PC-9 (cell line): ENCODE results near the gene HECTD1. TPM values are rescaled to one million over a fixed set of nuclear protein-coding genes. Genes with fewer than 3 reads are reported as not detected.

Experiments used
- BruUV-seq: library from RNA; stranded (reverse); fragments of 400-500 nt; replicated peaks from 2 replicates; lab custom pipeline; 2021; lab: Mats Ljungman, UMichigan
- CTCF ChIA-PET: fragments of 300-600 bp; sonication (Branson Sonifier 250); formaldehyde crosslinking; loops from one replicate; lab custom pipeline; 2022; ENCODE audit warnings: antibody characterized with exemption; lab: Charles Lee
- POLR2A ChIA-PET: fragments of 300-600 bp; sonication (Branson Sonifier 250); formaldehyde crosslinking; loops from one replicate; lab custom pipeline; 2022; ENCODE audit warnings: antibody characterized with exemption; ENCODE audit not compliant: unreplicated experiment; lab: Charles Lee
- DNase-seq, 2 experiments: peaks; one replicate each; pipeline versions ENCODE4 v3.0.0 to v3.0.0-alpha.2; 2015 to 2022; ENCODE audit warnings: mixed read lengths in 1 of 2
- H2AFZ ChIP-seq: fragments of 200-600 bp; sonication (generic); 2 replicates; pipeline ENCODE4 v1.8.1; 2017; ENCODE audit warnings: antibody characterized with exemption
- H3F3A ChIP-seq: fragments of 200-600 bp; sonication (generic); 2 replicates; pipeline ENCODE4 v1.8.1; 2017; ENCODE audit warnings: antibody characterized with exemption, mild to moderate bottlenecking, low read depth; ENCODE audit not compliant: insufficient read depth
- H3K27ac ChIP-seq: fragments of 200-600 bp; sonication (generic); 2 replicates; pipeline ENCODE4 v1.6.1; 2016; ENCODE audit warnings: mixed run types
- H3K27me3 ChIP-seq: fragments of 200-600 bp; sonication (generic); 2 replicates; pipeline ENCODE4 v1.6.1; 2016; ENCODE audit warnings: low read depth, mixed run types; ENCODE audit not compliant: insufficient read depth
- H3K36me3 ChIP-seq: fragments of 200-600 bp; sonication (generic); 2 replicates; pipeline ENCODE4 v1.6.1; 2016; ENCODE audit warnings: low read depth, mixed run types
- H3K4me1 ChIP-seq: fragments of 200-600 bp; sonication (generic); replicated peaks from 2 replicates; pipeline ENCODE4 v1.6.1; 2016; ENCODE audit warnings: mixed run types; ENCODE audit not compliant: insufficient read depth
- H3K4me2 ChIP-seq: fragments of 200-600 bp; sonication (generic); 2 replicates; pipeline ENCODE4 v1.6.1; 2017; ENCODE audit warnings: mixed run types
- H3K4me3 ChIP-seq: fragments of 200-600 bp; sonication (generic); 2 replicates; pipeline ENCODE4 v1.6.1; 2016; ENCODE audit warnings: mixed run types
- H3K79me2 ChIP-seq: fragments of 200-600 bp; sonication (generic); 2 replicates; pipeline ENCODE4 v1.6.1; 2017; ENCODE audit warnings: low read depth, mixed run types
- H3K9me2 ChIP-seq: fragments of 200-600 bp; sonication (generic); 2 replicates; pipeline ENCODE4 v1.8.1; 2017; ENCODE audit warnings: mild to moderate bottlenecking; ENCODE audit not compliant: insufficient read depth
- H3K9me3 ChIP-seq: fragments of 200-600 bp; sonication (generic); 2 replicates; pipeline ENCODE4 v1.8.1; 2016; ENCODE audit warnings: low read depth; ENCODE audit not compliant: insufficient read depth
- H4K20me1 ChIP-seq: fragments of 200-600 bp; sonication (generic); 2 replicates; pipeline ENCODE4 v1.8.1; 2017; ENCODE audit not compliant: insufficient read depth
- EZH2 ChIP-seq: fragments of 200-600 bp; sonication (generic); IDR thresholded peaks from 2 replicates; pipeline ENCODE4 v1.8.0; 2017; ENCODE audit warnings: antibody characterized with exemption, low read depth
- intact Hi-C: fragments of 100-400 bp; cut with micrococcal nuclease; formaldehyde crosslinking; loops from one replicate; pipeline ENCODE4 v1.10.0; 2022; ENCODE audit not compliant: unreplicated experiment
- total RNA-seq: library from RNA; stranded (reverse); gene quantifications from 2 replicates; pipeline ENCODE4 v1.2.3, GENCODE V29; 2021
- TF ChIP-seq, protein P1 (sequence below): fragments of 200-600 bp; sonication (generic); conservative IDR thresholded peaks from 2 replicates; pipeline ENCODE4 v1.6.1; 2017; ENCODE audit warnings: mixed run types, antibody characterized with exemption, mild to moderate bottlenecking, moderate library complexity

The HECTD1 gene
- total RNA-seq, 1 experiment from 2014 or later: 93.9 TPM

DNA sequence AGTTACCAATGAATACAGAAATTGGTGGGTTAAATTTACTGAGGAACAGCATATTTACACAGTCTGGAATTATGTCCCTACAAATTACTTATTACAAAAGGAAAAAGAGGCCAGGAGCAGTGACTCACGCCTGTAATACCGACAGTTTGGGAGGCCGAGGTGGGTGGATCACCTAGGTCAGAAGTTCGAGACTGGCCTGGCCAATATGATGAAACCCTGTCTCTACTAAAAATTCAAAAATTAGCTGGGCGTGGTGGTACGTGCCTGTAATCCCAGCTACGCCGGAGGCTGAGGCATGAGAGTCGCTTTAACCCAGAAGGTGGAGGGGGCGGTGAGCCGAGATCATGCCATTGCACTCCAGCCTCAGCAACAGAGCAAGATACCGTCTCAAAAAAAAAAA is 52.6 kb downstream of the HECTD1 start:
- Histone ChIP-seq H3F3A (peaks cover 4% of the 10 kb centered on the region; the same call in 1 of the 2 replicates), H3K4me2 (no peak overlapping the region), H3K79me2 (no peaks in the 10 kb centered on the region), H3K27me3 (no peaks in the 10 kb centered on the region), H3K4me1 (no peaks in the 10 kb centered on the region), H3K36me3 (no peaks in the 10 kb centered on the region), H3K4me3 (no peak overlapping the region), H3K9me3 (no peaks in the 10 kb centered on the region), H4K20me1 (no peaks in the 10 kb centered on the region), H3K27ac (no peak overlapping the region), H3K9me2 (no peaks in the 10 kb centered on the region), H2AFZ (no peak overlapping the region)
- no TSS peak for BruUV-seq
- ChIA-PET POLR2A (interaction anchor here (0.5 kb wide), 1 partner anchor 18 kb away, joined by 4 read pairs; no protein-coding TSS in a partner anchor), CTCF (no interaction called here)
- no peak for DNase-seq
- intact Hi-C loops: no loop called here
- TF ChIP-seq, protein P1, sequence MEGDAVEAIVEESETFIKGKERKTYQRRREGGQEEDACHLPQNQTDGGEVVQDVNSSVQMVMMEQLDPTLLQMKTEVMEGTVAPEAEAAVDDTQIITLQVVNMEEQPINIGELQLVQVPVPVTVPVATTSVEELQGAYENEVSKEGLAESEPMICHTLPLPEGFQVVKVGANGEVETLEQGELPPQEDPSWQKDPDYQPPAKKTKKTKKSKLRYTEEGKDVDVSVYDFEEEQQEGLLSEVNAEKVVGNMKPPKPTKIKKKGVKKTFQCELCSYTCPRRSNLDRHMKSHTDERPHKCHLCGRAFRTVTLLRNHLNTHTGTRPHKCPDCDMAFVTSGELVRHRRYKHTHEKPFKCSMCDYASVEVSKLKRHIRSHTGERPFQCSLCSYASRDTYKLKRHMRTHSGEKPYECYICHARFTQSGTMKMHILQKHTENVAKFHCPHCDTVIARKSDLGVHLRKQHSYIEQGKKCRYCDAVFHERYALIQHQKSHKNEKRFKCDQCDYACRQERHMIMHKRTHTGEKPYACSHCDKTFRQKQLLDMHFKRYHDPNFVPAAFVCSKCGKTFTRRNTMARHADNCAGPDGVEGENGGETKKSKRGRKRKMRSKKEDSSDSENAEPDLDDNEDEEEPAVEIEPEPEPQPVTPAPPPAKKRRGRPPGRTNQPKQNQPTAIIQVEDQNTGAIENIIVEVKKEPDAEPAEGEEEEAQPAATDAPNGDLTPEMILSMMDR: no peak
- TF ChIP-seq EZH2: no peak

DNA sequence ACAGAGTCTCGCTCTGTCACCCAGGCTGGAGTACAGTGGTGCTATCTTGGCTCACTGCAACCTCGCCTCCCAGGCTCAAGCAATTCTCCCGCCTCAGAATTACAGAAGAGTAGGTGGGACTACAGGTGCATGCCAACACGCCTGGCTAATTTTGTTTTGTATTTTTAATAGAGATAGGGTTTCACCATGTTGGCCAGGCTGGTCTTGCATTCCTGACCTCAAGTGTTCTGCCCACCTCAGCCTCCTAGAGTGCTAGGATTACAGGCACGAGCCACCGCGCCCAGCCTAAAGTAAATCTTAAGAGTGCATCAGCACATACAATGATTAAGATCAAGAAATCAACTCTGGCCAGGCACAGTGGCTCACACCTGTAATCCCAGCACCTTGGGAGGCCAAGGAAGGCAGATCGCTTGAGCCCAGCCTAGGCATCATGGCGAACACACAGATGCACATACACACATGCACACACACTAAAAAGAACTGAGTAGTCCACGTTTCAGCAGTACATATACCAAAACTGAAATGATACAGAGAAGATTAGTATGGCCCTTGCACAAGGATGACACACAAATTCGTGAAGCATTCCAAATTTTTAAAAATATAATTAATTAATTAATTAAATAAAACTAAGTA is 65.0 kb downstream of the HECTD1 start:
- no peaks in the 10 kb centered on the region for H3K9me3 ChIP-seq
- H4K20me1 ChIP-seq: no peaks in the 10 kb centered on the region
- H3K4me3 ChIP-seq: no peak overlapping the region
- TF ChIP-seq, protein P1: no peak
- TF ChIP-seq EZH2: no peak
- POLR2A ChIA-PET: no interaction called here
- DNase-seq: no peak
- peaks cover 5% of the 10 kb centered on the region; the same call in 1 of the 2 replicates for H3F3A ChIP-seq
- intact Hi-C loops: no loop called here
- H3K27ac ChIP-seq: no peak overlapping the region
- no peaks in the 10 kb centered on the region for H3K79me2 ChIP-seq
- H3K4me2 ChIP-seq: no peak overlapping the region
- no peaks in the 10 kb centered on the region for H3K27me3 ChIP-seq
- no peak overlapping the region for H2AFZ ChIP-seq
- H3K4me1 ChIP-seq: no peaks in the 10 kb centered on the region
- H3K36me3 ChIP-seq: 0 out of 2 replicates have a peak, but pooled peaks cover 11% of the 10 kb centered on the region
- CTCF ChIA-PET: no interaction called here
- no peaks in the 10 kb centered on the region for H3K9me2 ChIP-seq
- no TSS peak for BruUV-seq

DNA sequence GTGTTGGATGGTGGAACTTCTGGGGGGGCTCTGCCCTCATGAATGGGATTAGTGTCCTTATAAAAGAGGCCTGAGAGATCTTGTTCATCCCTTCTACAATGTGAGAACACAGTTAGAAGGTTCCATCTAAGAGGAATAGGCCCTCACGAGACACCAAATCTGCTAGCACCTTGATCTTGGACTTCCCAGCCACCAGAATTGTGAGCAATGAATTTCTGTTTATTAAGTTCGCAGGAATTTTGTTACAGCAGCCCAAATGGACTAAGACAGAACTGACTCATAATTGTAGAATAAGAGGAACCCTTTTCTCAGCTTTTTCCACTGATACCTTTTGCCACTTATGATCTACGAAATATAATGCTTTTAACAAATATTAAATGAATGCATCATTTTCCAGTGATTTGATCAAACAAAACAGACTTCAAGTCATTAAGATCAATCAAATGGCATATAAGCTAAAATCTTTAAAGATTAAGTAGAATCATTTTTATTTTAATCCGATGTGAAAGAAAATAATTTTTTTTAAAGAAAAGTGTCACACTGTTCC is 68.2 kb downstream of the HECTD1 start:
- Histone ChIP-seq H3F3A (peaks cover 11% of the 10 kb centered on the region; the same call in 1 of the 2 replicates), H3K9me2 (no peaks in the 10 kb centered on the region), H3K79me2 (no peaks in the 10 kb centered on the region), H3K36me3 (peaks cover 11% of the 10 kb centered on the region; the same call in 1 of the 2 replicates), H4K20me1 (no peaks in the 10 kb centered on the region), H3K4me1 (no peaks in the 10 kb centered on the region), H2AFZ (no peak overlapping the region), H3K9me3 (no peaks in the 10 kb centered on the region), H3K4me3 (no peak overlapping the region), H3K27me3 (no peaks in the 10 kb centered on the region), H3K27ac (no peak overlapping the region), H3K4me2 (no peak overlapping the region)
- no peak for DNase-seq
- CTCF ChIA-PET: no interaction called here
- intact Hi-C loops: loop anchor here (10.0 kb wide), 1 partner anchor 215 kb away; no protein-coding TSS in a partner anchor
- no TSS peak for BruUV-seq
- POLR2A ChIA-PET: no interaction called here
- TF ChIP-seq, protein P1: no peak
- TF ChIP-seq EZH2: no peak
